Activated naive CD4-positive, alpha-beta T cell treated with anti-CD3 and anti-CD28 coated beads, Interleukin-2, amount 50 U/mL, for 16 hours (primary cell): ENCODE data around the gene HLA-E.
A peak's percentile ranks its signal among the peaks of the same experiment; 100 is the strongest.
"Not testable (repeated sequence)": the region's sequence is repeated elsewhere in the genome, so short reads cannot be mapped to it uniquely, and the experiment has no call there.

Experiments used
- DNase-seq: peaks from one replicate; pipeline ENCODE4 v3.0.0-alpha.2; 2020

HLA-E gene

DNA sequence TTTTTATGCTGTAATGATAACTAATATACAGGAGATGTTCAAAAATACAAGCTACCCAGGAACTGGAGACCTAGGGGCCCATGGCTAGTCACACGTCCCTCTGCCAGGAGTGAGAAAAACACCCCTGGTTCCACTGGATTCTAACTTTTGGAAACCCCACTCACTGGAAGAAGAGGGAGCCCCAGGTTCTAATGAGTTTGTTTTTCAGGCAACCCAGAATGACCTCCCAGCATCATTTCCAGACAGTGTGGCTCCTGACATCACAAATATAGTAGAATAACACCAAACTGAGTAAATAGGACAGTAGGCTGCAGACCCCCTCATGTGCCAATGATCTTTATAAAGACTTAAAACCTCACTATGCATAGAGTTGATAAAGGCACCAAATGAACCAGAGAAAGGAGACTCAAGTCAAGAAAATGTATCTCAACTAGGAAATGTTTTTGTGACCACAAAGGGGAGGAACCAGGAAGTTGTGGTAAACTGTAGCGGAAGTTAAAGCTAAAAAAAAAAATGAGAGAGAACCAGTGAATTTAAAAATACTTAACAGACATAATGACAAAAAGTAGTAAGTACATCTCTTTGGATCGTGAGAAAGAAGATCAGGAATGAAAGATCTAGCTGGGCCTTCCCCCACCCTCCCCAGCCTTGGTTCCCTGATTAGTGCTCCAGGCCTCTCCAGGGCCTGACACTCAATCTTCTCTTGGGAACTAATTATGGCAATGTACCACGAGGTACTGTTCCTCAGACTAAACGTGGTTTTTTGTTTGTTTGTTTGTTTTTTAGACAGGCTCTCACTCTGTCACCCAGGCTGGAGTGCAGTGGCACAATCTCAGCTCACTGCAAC is 19.8 kb downstream of the HLA-E start:
- DNase-seq, result no peak

DNA sequence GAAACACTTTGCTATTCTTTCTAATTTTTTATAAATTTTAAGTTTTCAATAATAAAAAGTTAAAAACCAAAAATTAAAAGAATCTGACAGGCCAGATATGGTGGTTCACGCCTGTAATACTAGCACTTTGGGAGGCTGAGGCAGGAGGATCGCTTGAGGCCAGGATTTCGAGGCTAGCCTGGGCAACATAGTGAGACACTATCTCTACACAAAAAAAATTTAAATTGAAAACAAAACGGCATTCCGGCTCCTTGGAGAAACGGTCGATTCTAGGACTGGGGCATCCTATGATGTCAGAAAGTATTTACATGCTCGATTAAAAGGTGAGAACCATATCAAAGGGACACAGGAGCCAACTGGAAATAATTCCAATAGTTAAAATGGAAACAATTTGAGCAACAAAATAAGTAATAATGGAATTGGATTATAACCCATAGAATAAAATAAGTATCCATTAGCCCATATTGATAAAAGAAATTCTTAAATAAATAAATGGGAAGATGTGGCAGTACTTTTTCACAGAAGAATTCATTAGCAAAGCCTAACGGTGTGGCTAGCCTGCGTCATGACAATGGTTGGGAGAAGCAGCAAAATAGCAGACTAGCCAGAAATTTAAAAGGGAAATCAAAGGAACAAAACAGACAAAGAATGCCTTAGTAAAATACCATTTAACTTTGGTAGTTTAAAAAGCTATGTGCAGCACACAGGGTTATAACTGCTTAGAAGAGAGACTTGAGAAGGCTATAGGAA is 21.3 kb downstream of the HLA-E start:
- DNase-seq, result no peak

DNA sequence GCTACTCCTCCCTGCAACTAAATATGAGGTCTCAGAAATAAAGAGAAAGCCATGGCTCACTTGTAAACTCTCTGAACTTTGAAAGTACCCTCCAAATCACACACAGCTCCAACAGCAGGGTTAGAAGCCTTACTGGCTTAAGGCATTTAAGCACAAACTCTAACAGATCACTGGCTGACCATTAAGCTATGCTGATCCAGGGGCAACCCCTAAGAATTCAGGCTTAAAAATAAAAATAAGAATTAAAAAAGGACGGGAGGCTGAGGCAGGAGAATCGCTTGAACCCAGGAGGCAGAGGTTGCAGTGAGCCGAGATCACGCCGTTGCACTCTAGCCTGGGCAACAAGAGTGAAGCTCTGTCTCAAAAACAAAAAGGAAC is 21.8 kb downstream of the HLA-E start:
- DNase-seq, result no peak

DNA sequence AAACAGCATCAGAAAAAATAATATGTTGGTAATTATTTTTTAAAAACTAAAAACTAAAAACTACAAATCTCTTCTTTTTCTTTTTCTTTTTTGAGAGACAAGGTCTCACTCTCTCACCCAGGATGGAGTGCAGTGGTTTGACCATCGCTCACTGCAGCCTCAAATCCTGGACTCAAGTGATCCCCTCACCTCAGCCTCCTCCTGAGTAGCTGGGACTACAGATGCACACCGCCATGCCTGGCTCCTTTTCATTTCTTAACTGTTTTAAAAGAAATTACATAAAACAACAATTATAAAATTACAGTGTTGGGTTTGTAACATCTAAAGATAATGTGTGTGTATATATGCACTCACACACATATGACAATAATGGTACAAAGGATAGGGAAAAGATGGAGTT is 24.1 kb downstream of the HLA-E start:
- no peak for DNase-seq

DNA sequence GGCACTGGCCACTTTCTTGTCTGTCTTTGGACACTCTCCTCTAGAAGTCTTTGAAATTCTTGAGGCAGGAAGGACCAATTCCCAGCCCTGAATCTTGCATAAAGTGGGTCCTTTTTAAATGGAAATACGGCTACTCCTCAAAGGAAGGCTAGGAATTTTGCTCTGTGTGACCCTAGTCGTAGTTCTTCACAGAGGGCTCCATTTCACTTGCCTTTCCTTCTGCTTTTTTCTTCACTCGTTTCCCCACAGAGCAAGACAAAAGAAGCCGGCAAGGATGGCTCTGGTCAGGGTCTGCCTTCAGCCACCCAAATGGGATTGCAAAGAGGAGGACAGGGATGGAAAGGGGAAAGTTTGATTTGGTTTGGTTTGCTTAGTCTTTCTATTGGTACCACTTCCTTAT is 25.8 kb downstream of the HLA-E start:
- DNase-seq, result no peak

DNA sequence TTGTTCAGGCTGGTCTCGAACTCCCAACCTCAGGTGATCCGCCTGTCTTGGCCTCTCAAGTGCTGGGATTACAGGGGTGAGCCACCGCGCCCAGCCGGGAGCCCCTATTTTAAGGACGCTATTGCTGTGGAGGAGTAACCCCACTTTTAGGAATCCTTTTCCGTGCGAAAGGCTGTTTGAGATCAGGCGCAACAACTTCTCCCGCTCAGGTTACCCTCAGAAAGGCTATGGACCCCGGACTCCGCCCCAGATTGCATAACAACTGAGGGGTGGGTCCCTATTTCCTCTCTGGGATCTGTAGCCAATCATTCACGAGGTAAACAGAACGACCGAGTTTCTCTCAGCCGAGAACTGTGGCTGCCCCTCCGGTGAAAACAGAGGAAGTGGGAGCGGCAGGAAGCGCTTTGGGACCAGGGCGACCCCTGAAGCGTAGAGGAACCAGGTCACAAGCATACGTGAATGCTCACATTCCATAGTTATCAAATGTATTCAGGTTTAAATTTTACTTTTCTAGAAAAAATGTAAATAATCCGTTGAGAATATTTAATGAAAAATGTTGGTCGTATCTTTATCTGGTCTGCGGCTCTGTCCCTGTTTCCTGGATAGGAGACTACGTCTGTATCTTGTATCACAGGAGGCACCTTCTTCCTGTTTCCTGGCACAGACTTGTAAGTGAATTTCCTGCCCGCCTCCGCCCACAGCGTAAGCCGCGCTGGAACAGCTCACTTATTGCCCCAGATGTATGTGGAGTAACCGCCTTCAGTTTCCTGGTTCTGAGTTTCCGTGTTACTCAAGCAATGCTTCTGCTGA is 26.8 kb downstream of the HLA-E start:
- peak; percentile 91 for DNase-seq

DNA sequence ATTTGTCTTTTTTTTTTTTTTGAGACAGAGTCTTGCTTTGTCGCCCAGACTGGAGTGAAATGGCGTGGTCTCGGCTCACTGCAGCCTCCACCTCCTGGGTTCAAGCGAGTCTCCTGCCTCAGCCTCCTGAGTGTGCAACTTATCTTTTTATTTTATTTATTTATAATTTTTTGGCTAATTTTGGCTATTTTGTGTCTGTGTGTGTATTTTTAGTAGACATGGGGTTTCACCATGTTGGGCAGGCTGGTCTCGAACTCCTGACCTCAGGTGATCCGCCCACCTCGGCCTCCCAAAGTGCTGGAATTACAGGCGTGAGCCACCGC is 27.4 kb downstream of the HLA-E start:
- DNase-seq, result not testable (repeated sequence)

DNA sequence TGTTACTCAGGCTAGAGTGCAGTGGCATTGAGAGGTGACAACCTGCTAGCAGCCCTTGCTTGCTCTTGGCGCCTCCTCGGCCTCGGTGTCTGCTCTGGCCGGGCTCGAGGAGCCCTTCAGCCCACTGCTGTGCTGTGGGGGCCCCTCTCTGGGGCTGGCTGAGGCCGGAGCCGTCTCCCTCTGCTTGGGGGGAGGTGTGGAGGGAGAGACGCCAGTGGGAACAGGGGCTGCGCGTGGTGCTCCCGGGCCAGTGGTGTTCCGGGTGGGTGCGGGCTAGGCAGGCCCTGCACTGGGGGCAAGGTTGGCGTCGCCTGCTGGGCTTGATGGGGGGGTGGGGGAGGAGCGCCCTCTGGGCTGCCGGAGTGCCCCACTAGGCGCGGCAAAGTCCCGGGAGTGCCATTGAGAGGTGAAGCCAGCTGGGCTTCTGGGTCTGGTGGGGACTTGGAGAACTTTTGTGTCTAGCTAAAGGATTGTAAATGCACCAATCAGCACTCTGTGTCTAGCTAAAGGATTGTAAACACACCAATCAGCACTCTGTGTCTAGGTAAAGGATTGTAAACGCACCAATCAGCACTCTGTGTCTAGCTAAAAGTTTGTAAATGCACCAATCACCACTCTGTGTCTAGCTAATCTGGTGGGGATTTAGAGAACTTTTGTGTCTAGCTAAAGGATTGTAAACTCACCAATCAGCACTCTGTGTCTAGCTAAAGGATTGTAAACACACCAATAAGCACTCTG is 28.6 kb downstream of the HLA-E start:
- DNase-seq, result not testable (repeated sequence)

DNA sequence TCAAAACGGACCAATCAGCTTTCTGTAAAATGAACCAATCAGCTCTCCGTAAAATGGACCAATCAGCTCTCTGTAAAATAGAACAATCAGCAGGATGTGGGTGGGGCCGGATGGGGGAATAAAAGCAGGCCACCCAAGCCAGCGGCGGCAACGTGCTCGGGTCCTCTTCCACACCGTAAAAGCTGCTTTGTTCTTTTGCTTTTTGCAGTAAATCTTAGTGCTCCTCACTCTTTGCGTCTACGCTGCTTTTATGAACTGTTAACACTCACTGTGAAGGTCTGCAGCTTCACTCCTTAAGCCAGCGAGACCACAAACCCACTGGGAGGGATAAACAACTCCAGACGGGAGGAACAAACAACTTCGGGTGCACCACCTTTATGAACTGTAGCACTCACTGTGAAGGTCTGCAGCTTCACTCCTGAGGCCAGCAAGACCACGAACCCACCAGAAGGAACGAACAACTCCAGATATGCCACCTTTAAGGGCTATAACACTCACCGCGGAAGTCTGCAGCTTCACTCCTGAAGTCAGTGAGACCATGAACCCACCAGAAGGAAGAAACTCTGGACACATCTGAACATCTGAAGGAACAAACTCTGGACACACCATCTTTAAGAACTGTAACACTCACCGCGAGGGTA is 29.3 kb downstream of the HLA-E start:
- DNase-seq, result peak; percentile 42

DNA sequence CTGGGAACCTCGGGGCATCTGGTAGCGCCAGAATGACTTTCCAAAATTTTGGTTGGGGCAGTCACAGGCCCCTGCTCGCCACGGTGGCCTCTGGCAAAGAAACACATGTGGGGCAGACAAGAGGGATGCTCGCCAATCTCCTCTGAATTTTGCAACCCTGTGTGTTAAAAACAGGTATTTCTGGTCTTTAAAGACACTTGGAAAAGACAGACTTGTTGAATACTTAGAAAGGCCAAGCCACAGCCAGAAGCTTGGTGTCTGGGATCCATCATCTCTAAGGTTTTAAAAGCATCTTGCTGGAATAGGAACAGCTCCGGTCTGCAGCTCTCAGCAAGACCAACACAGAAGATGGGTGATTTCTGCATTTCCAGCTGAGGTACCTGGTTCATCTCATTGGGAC is 31.2 kb downstream of the HLA-E start:
- no peak for DNase-seq

DNA sequence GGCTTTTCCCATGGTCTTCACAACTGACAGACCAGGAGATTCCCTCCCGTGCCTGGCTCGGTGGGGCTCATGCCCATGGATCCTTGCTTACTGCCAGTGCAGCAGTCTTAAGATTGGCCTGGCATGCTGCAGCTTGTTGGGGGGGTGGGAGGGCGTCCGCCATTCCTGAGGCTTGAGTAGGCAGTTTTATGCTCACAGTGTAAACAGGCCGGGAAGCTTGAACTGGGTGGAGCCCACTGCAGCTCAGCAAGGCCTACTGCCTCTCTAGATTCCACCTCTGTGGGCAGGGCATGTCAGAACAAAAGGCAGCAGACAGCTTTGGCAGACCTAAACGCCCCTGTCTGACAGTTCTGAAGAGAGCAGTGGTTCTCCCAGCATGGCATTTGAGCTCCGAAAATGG is 31.8 kb downstream of the HLA-E start:
- not testable (repeated sequence) for DNase-seq

DNA sequence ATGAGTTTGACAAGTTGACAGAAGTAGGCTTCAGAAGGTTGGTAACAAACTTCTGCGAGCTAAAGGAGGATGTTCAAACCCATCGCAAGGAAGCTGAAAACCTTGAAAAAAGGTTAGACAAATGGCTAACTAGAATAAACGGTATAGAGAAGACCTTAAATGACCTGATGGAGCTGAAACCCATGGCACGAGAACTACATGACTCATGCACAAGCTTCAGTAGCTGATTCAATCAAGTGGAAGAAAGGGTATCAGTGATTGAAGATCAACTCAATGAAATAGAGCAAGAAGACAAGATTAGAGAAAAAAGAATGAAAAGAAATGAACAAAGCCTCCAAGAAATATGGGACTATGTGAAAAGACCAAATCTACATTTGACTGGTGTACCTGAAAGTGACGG is 32.6 kb downstream of the HLA-E start:
- not testable (repeated sequence) for DNase-seq

DNA sequence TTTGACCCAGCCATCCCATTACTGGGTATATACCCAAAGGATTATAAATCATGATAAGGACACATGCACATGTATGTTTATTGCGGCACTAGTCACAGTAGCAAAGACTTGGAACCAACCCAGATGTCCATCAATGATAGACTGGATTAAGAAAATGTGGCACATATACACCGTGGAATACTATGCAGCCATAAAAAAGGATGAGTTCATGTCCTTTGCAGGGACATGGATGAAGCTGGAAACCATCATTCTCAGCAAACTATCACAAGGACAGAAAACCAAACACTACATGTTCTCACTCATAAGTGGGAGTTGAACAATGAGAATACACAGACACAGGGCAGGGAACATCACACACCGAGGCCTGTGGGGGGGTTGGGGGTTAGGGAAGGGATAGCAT is 37.1 kb downstream of the HLA-E start:
- DNase-seq, result not testable (repeated sequence)

DNA sequence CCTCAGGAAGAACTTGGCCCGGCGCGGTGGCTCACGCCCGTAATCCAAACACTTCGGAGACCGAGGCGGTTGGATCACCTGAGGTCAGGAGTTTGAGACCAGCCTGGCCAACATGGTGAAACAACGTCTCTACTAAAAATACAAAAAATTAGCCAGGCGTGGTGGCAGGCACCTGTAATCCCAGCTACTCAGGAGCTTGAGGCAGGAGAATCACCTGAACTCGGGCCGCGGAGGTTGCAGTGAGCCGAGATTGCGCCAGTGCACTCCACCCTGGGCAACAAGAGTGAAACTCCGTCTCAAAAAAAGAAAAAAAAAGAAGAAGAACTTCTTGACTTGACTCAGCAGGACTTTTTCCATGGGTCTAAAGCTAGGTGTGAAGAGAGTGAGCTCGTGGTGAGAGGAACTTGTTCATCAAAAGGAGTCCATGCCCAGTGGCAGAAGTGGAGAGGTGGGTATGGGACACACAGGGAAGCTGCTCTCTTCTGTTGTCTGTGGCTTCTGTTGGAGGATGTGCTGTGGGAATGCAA is 40.1 kb downstream of the HLA-E start:
- peak; percentile 57 for DNase-seq

DNA sequence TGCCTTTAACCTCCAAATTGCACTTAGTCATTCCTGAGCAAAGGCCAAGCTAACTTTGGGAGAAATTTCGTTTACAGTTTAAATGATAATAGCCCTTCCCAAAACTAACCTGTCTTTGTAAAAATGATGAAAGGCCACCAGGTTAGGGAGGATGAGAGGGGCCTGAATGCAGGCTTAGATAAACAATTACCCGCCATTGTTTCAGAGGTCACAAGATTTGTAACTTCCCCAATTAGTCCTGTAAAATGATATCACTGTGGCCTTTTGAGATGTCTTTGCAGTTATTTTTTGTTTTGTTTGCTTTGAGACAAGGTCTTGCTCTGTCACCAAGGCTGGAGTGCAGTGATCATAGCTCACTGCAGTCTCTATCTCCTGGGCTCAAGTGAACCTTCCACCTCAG is 40.7 kb downstream of the HLA-E start:
- no peak for DNase-seq

DNA sequence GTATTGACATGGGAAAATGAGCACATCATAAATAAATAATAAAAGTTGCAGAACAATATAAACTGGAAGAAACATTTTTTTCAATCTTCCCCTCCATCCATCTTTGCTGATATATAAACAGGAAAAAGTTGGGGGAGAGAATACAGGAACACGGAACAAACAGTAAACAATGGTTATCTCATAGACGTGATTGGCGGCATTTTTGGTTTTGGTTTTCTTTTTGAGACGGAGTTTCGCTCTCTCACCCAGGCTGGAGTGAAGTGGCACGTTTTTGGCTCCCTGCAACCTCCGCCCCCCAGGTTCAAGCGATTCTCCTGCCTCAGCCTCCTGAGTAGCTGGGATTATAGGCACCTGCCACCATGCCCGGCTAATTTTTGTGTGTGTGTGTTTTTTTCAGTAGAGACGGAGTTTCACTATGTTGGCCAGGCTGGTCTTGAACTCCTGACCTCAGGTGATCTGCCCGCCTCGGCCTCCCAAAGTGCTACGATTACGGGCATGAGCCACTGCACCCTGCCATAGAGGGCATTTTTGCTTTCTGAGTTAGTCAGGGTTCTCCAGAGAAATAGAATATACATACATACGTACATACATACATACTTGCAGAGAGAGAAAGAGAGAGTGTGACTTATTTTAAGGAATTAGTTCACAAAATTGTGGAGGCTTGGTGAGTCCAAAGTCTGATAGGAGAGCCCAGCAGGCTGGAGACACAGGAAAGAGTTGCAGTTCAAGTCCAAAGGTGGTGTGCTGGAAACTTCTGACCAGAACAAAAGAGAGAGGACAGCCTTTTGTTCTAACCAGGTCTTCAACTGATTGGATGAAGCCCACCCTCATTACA is 44.4 kb downstream of the HLA-E start:
- no peak for DNase-seq

DNA sequence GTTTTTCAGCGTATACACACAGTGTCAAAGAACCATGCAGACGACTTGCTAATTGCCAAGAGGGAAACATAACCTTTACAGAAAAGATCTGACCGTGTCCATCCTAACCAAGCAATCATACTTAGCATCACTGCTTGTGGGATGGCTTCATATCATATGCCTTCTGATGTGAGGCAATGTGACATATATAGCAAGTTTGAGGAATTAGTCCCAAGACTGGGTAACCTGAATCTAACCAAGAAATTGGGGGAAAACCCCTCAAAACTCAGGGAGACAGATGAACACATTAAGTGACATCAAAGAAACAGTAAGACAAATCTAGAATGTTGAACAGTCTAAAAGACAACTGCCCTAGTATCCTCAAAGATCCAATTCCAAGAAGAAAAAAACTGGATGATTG is 48.6 kb downstream of the HLA-E start:
- no peak for DNase-seq

DNA sequence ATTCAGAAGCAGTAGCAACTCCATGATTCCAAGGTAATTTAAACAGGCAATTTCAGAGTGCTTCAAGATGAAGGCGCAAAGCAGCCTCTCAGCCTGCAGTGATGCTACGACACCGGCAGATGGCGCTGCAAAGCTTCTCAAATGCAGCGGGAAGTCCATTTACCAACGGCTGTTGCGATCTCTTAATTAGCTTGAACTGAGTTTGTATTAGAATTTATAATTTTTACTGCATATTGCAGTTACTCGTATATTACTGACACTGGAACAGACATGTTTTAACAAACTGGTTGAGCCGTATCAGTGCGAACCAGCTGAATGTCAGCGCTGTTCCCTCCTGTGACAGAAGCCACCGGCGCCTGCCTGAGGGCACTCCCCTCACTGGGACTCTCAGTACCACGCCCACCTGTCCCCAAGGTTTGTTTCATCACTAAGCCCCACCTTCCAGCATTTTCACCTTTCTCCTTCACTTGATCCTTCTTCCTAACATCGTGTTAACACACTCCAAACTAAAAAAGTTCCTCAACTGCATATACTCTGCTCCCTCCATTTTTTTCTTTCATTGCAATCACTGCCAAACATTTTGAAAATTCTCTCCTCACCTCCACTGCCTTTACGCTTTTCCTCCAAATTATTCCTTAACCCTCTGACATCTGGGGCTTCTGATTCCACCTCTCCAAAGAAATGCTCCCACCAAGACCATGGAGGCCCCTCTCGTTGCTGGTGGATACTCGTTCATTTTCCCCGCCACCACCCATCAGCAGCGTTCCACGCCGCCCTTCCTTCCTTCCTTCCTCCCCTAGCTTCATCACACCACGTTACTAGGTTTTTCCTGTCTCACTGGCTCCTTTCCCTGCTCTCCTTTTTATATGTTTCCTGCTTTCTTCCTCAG is 52.5 kb downstream of the HLA-E start:
- peak; percentile 76 for DNase-seq

DNA sequence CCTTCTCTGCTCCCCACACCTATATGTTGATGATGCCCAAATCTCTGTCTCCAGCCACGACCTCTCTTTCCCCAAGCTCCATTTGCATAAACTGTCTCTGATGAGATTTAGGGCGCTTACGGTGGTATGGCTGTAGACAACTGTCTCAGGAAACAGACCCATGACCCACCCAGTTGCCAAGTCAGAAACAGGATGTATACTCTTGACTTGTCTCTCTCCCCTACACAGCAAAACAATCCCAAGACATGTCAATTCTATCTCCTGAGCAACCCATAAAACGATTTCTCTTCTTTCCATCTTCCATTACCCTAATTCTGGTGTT is 53.1 kb downstream of the HLA-E start:
- no peak for DNase-seq

DNA sequence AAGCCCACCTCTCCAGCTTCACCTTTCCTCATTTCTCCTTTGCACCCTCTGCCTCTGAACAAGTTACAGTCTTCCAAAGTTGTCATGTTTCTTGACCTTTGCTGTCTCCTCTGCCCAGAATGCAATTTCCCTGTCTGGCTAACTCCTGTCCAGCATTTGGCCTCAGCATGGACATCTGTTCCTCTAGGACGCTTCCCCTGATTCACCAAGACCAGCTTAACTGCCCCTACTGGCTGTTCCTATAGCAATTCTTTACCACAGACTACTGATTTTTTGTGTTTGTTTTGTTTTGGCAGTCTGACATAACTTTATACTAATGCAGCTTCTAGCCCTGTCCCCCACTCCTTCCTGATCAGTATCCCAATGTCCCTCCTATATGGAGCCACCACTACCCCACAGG is 53.6 kb downstream of the HLA-E start:
- DNase-seq, result no peak
